A549 treated with Hydrocortisone at 1 μM for 4 hours (cell line): ENCODE results near the gene HAUS5. TPM values are rescaled to one million over a fixed set of nuclear protein-coding genes. Genes with fewer than 3 reads are reported as not detected.

Experiments
- total RNA-seq: library from RNA; stranded (reverse); fragments of 200-300 nt; extraction: Qiagen RNA extraction; gene quantifications from 5 replicates; pipeline ENCODE4 v1.2.3, GENCODE V29; 2022

HAUS5 gene
- total RNA-seq = 13.0 to 16.4 TPM (median 14.9 TPM) in 5 replicates

GRCh38 chr19:35612559-35613321 lies at the start of gene HAUS5:
HAUS5 (plus strand) TSS chr19:35612735; CDS start chr19:35612795, 60 bp downstream.

DNA sequence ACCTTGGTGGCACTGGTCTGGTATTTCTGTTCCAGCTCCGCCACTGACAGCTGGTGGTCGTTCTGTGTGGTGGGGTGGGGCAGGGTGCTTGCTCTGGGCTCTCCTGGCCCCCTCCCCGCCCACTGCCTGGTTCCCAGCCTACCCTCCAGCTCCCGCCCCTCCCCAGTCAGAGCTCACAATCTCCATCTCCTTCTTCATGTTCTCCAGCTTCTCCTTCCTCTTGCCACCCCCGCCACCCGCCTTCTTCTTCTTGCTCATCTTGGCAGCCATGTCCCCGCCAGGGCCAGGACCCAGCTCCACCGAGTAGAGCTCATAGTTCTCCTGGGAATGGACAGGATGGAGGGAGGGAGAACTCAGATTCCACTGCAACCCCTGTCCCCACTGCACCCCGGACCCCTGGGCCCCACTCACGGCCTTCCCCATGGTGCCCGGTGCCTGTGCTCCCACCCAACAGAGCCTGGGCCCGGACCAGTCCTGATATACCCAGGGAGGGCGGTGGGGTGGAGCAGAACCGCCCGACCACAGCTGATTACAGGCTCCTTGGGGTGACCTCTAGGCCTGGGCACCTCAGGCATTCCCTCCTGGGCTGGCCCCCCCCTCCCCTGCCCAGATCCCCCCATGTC lies 49.2 kb upstream of the HAUS5 start, which contains the start of gene ATP4A:
ATP4A (minus strand) TSS at position 452 of the 623 bp plus-strand sequence; CDS start at position 423, 29 bp downstream.

GRCh38 chr19:35585848-35586247 lies 26.7 kb upstream of the HAUS5 start, which contains the start of gene PMIS2:
PMIS2 (plus strand) TSS chr19:35586173; CDS start chr19:35586260, 87 bp downstream.

DNA sequence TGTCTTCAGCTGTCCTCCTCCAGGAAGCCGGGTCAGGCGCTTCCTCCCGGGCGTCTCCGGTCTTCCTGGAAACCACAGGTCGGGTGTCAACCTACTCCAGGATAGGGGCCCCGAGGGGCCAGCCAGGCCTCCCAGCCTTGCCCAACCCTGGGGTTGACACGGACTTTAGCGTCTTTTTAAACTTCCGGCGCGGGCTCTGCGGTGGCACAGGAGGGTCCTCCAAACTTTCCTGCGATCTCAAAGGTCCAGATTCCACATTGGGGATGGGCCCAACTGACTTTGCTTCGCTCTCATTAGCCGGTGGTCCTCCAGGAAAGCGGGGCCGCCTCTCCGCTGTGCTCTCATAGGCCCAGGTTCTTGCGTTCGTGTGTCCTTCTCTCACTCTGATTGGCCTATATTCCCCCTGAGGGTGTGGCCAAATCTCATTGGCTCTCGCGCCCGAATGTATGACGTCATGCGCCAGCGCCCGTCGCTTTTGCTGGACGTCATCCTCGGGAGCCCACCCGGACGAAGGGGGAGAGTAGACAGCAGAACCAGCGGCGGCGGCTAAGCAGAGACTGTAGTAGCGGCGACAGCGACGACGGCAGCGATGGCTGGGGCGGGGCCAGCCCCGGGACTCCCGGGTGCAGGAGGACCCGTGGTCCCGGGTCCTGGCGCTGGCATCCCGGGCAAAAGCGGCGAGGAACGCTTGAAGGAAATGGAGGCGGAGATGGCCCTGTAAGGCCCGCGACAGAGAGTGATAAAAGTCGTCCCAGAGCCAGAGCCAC lies 16.2 kb downstream of the HAUS5 start, which contains the start of gene RBM42:
RBM42 (plus strand) TSS at position 472 of the 767 bp plus-strand sequence; CDS start at position 590, 118 bp downstream.

GRCh38 chr19:35641515-35642151 lies 29.1 kb downstream of the HAUS5 start, which contains the start of gene ETV2:
ETV2 (plus strand) TSS chr19:35641745; CDS start chr19:35642461, 716 bp downstream.

DNA sequence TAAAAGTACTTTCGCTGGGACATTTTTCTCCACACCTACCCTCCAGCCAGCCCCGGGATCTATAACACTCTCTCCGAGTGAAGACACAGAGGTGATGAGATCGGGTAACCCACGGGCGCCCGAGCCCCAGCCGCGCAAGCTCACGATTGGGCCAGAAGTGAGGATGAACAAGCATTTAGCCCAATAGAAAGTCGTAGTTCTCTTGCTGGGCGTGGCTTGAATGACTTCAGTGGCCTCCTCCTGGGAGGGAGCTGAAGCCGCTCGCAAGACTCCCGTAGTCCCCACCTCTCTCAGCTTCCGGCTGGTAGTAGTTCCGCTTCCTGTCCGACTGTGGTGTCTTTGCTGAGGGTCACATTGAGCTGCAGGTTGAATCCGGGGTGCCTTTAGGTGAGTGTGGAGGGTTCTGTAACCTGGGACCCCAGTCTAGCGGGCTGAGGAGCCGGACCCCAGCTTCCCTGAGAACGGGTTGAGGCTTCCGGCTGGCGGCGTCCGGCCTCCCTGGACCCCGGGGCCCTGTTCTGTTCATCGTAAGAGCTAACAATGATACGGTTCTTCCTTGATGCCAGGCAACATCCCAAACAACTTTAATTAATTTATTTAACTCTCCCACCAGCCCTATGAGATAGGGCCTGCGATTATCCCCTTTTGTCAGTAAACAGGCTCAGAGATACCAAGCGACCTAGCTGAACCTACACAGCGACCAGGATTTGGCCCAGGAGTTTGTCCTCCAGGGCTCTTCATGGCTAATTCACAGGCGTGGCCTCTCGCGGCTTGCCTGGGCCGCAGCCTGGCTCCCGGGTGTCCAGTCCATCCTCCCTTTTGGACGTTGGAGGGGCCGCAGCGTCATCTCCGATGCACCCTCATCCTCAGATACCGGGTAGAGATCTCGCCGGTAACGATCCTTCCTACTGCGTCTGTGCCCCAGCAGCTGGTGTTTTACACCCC lies 35.8 kb downstream of the HAUS5 start, which contains the start of gene COX6B1:
COX6B1 (plus strand) TSS at position 307 of the 945 bp plus-strand sequence. CDS start 2,921 bp downstream, outside the sequence.

DNA sequence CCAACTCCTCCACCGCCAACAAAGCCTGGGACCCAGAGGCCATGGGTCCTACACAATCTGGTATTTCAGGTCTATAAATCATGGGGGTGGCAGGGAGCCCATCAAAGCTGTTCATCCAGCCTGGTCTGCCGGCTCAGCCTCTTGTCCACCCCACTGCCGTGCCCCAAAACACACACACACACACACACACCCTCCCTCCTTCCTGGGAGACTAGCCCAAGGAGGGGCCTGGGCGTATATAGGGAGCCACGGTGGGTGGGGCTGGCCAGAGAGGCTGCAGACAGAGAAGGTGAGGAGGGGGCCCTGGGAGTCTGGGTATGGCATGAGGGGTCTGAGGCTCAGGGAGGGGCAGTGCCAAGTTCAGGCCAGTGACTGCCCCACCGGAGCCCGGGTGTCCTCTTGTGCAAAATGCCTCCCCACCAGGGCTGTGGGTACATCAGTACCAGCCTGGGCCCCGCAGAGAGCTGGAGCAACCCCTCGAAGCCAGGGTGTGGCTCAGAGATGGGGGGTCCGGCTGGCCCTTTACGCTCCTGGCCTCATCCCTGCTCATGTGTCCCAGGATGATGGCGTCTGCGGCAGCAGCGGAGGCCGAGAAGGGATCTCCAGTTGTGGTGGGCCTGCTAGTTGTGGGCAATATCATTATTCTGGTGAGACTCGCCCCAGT lies 53.8 kb downstream of the HAUS5 start, which contains the start of gene UPK1A:
UPK1A (plus strand) TSS at position 267 of the 663 bp plus-strand sequence; CDS start at position 563, 296 bp downstream.

Other genes with a start within 250 kb of the HAUS5 start
- not detected in 5 replicates for gene GPR42, start 241.7 kb upstream of the HAUS5 start, total RNA-seq
- gene FFAR2, start 164.5 kb upstream of the HAUS5 start, total RNA-seq = not detected in 5 replicates
- not detected in 5 replicates for gene KRTDAP, start 122.3 kb upstream of the HAUS5 start, total RNA-seq
- gene DMKN, start 99.1 kb upstream of the HAUS5 start, total RNA-seq = 33.8 to 45.0 TPM (median 35.0 TPM) in 5 replicates
- 2.2 to 4.6 TPM (median 3.5 TPM) in 5 replicates for gene SBSN, start 84.4 kb upstream of the HAUS5 start, total RNA-seq
- 0.09 TPM in 1 of 5 replicates, not detected in the others for gene GAPDHS, start 79.3 kb upstream of the HAUS5 start, total RNA-seq
- gene TMEM147, start 67.1 kb upstream of the HAUS5 start, total RNA-seq = 323 to 433 TPM (median 412 TPM) in 5 replicates
- gene ATP4A, start 49.1 kb upstream of the HAUS5 start, total RNA-seq = 0.07 to 0.09 TPM in 2 of 5 replicates, not detected in the others
- not detected in 5 replicates for gene PMIS2, start 26.6 kb upstream of the HAUS5 start, total RNA-seq
- gene RBM42, start 16.3 kb downstream of the HAUS5 start, total RNA-seq = 147 to 203 TPM (median 195 TPM) in 5 replicates
- gene ETV2, start 29.0 kb downstream of the HAUS5 start, total RNA-seq = 1.5 to 3.3 TPM (median 2.9 TPM) in 5 replicates
- gene COX6B1, start 35.6 kb downstream of the HAUS5 start, total RNA-seq = 1,261 to 1,482 TPM (median 1,322 TPM) in 5 replicates
- 0.52 to 1.5 TPM (median 1.0 TPM) in 5 replicates for gene UPK1A, start 53.8 kb downstream of the HAUS5 start, total RNA-seq
- gene ZBTB32, start 91.8 kb downstream of the HAUS5 start, total RNA-seq = not detected in 5 replicates
- 53.9 to 62.2 TPM (median 56.6 TPM) in 5 replicates for gene KMT2B, start 105.3 kb downstream of the HAUS5 start, total RNA-seq
- gene IGFLR1, start 129.7 kb downstream of the HAUS5 start, total RNA-seq = 11.5 to 12.9 TPM (median 11.8 TPM) in 5 replicates
- 21.9 to 27.5 TPM (median 24.7 TPM) in 5 replicates for gene U2AF1L4, start 132.7 kb downstream of the HAUS5 start, total RNA-seq
- 250 to 344 TPM (median 287 TPM) in 5 replicates for gene PSENEN, start 132.9 kb downstream of the HAUS5 start, total RNA-seq
- 21.5 to 27.9 TPM (median 23.2 TPM) in 5 replicates for gene LIN37, start 135.8 kb downstream of the HAUS5 start, total RNA-seq
- 0.14 to 0.35 TPM (median 0.29 TPM) in 5 replicates for gene HSPB6, start 144.3 kb downstream of the HAUS5 start, total RNA-seq
- 19.6 to 32.1 TPM (median 24.2 TPM) in 5 replicates for gene PROSER3, start 145.4 kb downstream of the HAUS5 start, total RNA-seq
- gene ARHGAP33, start 162.8 kb downstream of the HAUS5 start, total RNA-seq = 4.7 to 9.3 TPM (median 7.4 TPM) in 5 replicates
- 0.15 to 0.36 TPM (median 0.25 TPM) in 5 replicates for gene PRODH2, start 200.1 kb downstream of the HAUS5 start, total RNA-seq
- gene NPHS1, start 239.8 kb downstream of the HAUS5 start, total RNA-seq = 0.35 to 0.68 TPM (median 0.59 TPM) in 5 replicates
- gene KIRREL2, start 244.2 kb downstream of the HAUS5 start, total RNA-seq = 0.43 to 0.63 TPM (median 0.50 TPM) in 5 replicates